Measurements from ENCODE around the gene DNAJA3.

DNA sequence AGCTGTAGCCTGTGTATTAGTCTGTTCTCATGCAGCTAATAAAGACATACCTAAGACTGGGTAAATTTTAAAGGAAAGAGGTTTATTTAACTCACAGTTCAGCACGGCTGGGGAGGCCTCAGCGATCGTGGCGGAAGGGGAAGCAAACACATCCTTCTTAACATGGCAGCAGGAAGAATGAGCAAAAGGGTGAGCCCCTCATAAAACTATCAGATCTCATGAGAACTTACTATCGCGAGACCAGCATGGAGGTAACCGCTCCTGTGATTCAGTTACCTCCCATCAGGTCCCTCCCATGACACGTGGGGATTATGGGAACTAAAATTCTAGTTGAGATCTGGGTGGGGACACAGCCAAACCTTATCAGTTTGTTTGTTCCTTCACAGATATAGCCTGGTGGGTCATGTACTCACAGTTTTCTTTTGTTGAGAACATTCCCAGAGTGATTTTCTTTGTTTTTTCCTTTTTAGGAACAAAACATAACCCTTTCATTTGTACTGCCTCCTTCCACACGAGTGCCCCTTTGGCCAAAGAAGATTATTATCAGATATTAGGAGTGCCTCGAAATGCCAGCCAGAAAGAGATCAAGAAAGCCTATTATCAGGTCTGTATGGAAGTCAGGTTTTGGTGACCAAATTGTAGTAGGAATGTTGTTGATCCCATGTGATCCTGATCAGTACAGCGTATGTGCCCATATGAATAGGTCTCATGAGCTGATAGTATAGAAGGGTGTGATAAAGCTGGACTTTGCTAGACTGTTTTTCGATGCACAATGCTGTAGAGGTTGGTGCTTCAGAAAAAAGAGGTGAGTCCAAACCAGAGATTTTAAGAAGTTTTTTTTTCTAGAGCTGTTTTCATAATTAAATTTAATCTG lies 8.5 kb downstream of the DNAJA3 start:
- TF ChIP-seq, protein P1, sequence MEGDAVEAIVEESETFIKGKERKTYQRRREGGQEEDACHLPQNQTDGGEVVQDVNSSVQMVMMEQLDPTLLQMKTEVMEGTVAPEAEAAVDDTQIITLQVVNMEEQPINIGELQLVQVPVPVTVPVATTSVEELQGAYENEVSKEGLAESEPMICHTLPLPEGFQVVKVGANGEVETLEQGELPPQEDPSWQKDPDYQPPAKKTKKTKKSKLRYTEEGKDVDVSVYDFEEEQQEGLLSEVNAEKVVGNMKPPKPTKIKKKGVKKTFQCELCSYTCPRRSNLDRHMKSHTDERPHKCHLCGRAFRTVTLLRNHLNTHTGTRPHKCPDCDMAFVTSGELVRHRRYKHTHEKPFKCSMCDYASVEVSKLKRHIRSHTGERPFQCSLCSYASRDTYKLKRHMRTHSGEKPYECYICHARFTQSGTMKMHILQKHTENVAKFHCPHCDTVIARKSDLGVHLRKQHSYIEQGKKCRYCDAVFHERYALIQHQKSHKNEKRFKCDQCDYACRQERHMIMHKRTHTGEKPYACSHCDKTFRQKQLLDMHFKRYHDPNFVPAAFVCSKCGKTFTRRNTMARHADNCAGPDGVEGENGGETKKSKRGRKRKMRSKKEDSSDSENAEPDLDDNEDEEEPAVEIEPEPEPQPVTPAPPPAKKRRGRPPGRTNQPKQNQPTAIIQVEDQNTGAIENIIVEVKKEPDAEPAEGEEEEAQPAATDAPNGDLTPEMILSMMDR (IDR thresholded peaks at IDR 0.05; ENCODE audit: insufficient read depth, low read length, poor library complexity, severe bottlenecking): no peak
- TF ChIP-seq EZH2phosphoT487 (conservative IDR thresholded peaks at IDR 0.05; ENCODE audit: low read length): no peak
